Measurements from ENCODE around the gene MYH16.

DNA sequence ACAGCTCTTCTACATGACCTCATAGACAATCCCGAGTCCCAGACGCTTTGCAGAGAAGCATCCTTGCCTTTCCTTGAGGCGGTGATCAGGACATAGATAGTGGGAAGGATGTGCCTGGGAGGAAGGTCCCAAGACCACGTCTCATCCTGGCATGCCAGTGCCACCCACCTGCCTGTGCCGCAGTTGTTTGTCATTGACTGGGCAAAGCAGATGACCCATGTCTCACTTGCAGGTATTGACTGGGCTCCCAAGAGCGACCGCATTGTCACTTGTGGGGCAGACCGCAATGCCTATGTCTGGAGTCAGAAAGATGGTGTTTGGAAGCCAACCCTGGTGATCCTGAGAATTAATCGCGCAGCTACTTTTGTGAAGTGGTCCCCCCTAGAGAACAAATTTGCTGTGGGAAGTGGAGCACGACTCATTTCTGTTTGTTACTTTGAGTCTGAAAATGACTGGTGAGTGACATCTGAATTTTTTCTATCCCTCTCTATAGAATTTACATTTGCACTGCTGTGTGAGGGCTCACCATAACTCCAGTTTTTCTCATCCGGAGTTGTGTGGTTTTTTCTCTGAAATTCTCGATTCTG lies 71.5 kb downstream of the MYH16 start:
- no peak for TF ChIP-seq EZH2phosphoT487 (IDR thresholded peaks at IDR 0.05; ENCODE audit: low read length)
- TF ChIP-seq EZH2 (optimal IDR thresholded peaks at IDR 0.05; ENCODE audit: low read depth, low read length), result no peak
